Measurements from ENCODE around the gene B4GALNT2. TPM values are rescaled to one million over a fixed set of nuclear protein-coding genes. Genes with fewer than 3 reads are reported as not detected.
"Not testable (repeated sequence)": the region's sequence is repeated elsewhere in the genome, so short reads cannot be mapped to it uniquely, and the experiment has no call there.

The B4GALNT2 gene, protein sequence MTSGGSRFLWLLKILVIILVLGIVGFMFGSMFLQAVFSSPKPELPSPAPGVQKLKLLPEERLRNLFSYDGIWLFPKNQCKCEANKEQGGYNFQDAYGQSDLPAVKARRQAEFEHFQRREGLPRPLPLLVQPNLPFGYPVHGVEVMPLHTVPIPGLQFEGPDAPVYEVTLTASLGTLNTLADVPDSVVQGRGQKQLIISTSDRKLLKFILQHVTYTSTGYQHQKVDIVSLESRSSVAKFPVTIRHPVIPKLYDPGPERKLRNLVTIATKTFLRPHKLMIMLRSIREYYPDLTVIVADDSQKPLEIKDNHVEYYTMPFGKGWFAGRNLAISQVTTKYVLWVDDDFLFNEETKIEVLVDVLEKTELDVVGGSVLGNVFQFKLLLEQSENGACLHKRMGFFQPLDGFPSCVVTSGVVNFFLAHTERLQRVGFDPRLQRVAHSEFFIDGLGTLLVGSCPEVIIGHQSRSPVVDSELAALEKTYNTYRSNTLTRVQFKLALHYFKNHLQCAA
- total RNA-seq, result 0.07 and 0.11 TPM in 2 replicates
- long read RNA-seq, partial matches to known transcripts, result 0 of 1 reads
- long read RNA-seq, other reads (novel, unspliced or antisense), result 1 of 1 reads

DNA sequence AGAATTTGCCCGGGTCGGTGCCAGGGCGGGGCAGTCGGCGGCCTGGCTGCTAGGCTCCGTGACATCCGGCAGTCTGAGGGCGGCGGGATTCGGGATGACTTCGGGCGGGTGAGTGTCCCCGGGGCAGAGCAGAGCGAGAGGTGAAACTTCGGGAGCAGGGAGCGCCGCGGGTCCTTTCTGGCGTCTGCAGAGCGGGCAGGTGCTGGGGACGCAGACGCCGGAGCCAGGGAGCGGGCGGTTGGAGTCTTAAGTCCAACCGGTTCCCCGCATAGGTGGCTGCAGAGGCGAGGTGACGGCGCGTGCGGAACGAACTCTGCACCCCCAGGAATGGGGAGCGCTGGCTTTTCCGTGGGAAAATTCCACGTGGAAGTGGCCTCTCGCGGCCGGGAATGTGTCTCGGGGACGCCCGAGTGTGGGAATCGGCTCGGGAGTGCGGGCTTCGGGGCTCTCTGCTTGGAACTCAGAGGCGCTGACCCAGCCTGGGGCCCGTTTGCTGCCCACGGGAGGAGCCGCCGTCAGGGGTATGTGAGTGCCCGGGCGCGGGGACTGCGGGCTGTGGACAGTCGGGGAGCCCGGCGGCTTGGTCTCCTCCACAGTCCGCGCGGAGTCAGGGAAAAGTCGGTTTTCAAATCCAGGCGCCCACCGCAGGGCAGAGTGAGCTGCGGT is at the start of gene B4GALNT2:
Gene B4GALNT2, plus strand, starts transcription at position 71 of the 666 bp plus-strand sequence. Its CDS starts 24 bp downstream, at position 95.
- Mint-ChIP-seq H3K36me3 (ENCODE audit: insufficient read depth) (peaks cover 15% of the 10 kb centered on the region), H3K27me3 (peaks cover 52% of the 10 kb centered on the region), H3K4me3 (ENCODE audit: low read depth) (peak within 1 kb of the TSS; percentile 70), H3K27ac (peak within 1 kb of the TSS; percentile 82), H3K4me1 (ENCODE audit: low read depth) (peaks cover 2% of the 10 kb centered on the region), H3K9me3 (ENCODE audit: low read depth) (peaks cover 23% of the 10 kb centered on the region)
- peak; percentile 22 for DNase-seq (ENCODE audit: low spot score, unreplicated experiment)
- TF ChIP-seq, protein P1, sequence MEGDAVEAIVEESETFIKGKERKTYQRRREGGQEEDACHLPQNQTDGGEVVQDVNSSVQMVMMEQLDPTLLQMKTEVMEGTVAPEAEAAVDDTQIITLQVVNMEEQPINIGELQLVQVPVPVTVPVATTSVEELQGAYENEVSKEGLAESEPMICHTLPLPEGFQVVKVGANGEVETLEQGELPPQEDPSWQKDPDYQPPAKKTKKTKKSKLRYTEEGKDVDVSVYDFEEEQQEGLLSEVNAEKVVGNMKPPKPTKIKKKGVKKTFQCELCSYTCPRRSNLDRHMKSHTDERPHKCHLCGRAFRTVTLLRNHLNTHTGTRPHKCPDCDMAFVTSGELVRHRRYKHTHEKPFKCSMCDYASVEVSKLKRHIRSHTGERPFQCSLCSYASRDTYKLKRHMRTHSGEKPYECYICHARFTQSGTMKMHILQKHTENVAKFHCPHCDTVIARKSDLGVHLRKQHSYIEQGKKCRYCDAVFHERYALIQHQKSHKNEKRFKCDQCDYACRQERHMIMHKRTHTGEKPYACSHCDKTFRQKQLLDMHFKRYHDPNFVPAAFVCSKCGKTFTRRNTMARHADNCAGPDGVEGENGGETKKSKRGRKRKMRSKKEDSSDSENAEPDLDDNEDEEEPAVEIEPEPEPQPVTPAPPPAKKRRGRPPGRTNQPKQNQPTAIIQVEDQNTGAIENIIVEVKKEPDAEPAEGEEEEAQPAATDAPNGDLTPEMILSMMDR (IDR thresholded peaks at IDR 0.05; ENCODE audit: unreplicated experiment), result no peak

DNA sequence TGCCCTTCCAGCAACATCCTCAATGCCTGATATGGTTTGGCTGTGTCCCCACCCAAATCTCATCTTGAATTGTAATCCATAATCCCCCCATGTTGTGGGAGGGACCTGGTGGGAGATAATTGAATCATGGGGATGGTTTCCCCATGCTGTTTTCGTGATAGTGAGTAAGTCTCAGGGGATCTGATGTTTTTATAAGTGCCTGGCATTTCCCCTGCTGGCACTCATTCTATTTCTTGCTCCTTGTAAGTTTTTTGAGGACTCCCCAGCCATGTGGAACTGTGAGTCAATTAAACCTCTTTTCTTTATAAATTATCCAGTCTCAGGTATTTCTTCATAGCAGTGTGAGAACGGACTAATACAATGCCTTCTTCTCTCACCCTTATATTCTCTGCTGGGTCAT is 47.5 kb upstream of the B4GALNT2 start:
- not testable (repeated sequence) for DNase-seq (ENCODE audit: low spot score, unreplicated experiment); H3K4me3 Mint-ChIP-seq (ENCODE audit: low read depth); H3K4me1 Mint-ChIP-seq (ENCODE audit: low read depth); H3K9me3 Mint-ChIP-seq (ENCODE audit: low read depth); H3K36me3 Mint-ChIP-seq (ENCODE audit: insufficient read depth); H3K27ac Mint-ChIP-seq
- H3K27me3 Mint-ChIP-seq, result peaks cover 17% of the 10 kb centered on the region

DNA sequence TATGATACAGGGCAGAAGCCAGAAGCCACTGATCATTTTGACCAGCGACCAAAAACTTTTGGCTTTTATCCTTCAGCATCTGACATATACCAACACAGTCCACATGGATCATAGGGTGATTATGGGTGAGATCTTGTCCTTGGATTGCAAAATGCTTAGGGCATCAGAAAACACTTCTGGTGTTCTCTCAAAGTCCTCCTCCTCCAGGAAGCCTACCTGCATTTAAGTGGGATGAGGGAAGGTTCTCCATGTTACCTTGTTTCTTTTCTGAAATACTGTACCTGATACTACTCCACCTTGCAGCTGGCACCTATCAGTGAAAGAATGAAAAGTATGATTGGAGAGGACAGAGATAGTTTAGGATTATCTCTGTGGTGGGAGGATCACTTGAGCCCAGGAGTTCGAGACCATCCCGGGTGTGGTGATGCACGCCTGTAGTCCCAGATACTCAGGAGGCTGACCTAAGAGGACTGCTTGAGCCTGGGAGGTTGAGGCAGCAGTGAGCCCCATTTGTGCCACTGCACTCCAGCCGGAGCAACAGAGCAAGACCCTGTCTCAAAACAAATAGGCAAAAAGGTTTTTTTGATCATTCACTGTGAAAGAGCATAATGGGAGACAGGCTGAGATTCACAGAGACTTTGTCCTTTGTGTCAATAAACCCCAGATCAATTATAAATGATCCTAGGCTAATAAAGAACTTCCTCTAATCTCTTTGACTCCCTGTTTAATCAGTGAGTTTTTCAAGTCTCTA is 46.8 kb upstream of the B4GALNT2 start:
- Mint-ChIP-seq H3K36me3 (ENCODE audit: insufficient read depth) (no peaks in the 10 kb centered on the region), H3K4me3 (ENCODE audit: low read depth) (no peak overlapping the region), H3K9me3 (ENCODE audit: low read depth) (no peaks in the 10 kb centered on the region), H3K4me1 (ENCODE audit: low read depth) (peaks cover 8% of the 10 kb centered on the region), H3K27ac (no peak overlapping the region), H3K27me3 (peaks cover 17% of the 10 kb centered on the region)
- TF ChIP-seq, protein P1 (IDR thresholded peaks at IDR 0.05; ENCODE audit: unreplicated experiment), result no peak
- DNase-seq (ENCODE audit: low spot score, unreplicated experiment), result no peak

DNA sequence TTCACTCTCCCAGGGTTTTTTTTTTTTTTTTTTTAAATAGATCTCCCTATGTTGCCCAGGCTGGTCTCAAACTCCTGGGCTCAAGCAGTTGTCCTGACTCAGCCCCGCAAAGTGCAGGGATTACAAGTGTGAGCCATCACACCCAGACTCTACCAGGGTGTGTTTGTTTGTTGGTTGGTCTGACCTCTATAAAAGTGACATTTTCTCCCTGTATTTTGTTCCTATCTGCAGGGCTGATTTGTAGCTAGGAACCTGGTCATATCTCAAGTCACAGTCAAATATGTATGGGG is 46.3 kb upstream of the B4GALNT2 start:
- H3K4me3 Mint-ChIP-seq (ENCODE audit: low read depth), result no peak overlapping the region
- no peak overlapping the region for H3K27ac Mint-ChIP-seq
- peaks cover 17% of the 10 kb centered on the region for H3K27me3 Mint-ChIP-seq
- TF ChIP-seq, protein P1 (IDR thresholded peaks at IDR 0.05; ENCODE audit: unreplicated experiment), result no peak
- no peaks in the 10 kb centered on the region for H3K36me3 Mint-ChIP-seq (ENCODE audit: insufficient read depth)
- H3K4me1 Mint-ChIP-seq (ENCODE audit: low read depth), result peaks cover 8% of the 10 kb centered on the region
- no peaks in the 10 kb centered on the region for H3K9me3 Mint-ChIP-seq (ENCODE audit: low read depth)
- no peak for DNase-seq (ENCODE audit: low spot score, unreplicated experiment)

DNA sequence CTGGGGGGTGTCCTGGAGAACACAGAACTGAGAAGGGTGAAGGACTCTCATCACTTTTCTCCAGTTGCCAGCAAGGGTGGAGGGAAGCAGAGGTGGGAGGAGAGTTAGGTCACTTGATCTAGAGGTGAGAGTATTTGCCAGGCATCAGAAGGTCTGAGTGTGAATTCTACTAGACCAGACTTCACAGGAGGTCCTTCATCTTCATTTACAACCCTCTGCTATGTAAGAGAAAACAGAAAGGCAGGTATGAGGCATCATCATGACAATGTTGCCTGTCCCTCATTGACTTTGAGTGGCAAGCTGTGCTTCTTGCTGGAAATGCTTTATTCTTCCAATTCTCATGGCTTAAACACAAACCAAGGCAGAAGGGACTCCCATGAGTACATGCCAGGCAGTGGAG is 45.9 kb upstream of the B4GALNT2 start:
- peaks cover 8% of the 10 kb centered on the region for H3K4me1 Mint-ChIP-seq (ENCODE audit: low read depth)
- no peak overlapping the region for H3K27ac Mint-ChIP-seq
- no peaks in the 10 kb centered on the region for H3K36me3 Mint-ChIP-seq (ENCODE audit: insufficient read depth)
- H3K27me3 Mint-ChIP-seq, result peaks cover 17% of the 10 kb centered on the region
- H3K9me3 Mint-ChIP-seq (ENCODE audit: low read depth), result no peaks in the 10 kb centered on the region
- TF ChIP-seq, protein P1 (IDR thresholded peaks at IDR 0.05; ENCODE audit: unreplicated experiment), result no peak
- no peak overlapping the region for H3K4me3 Mint-ChIP-seq (ENCODE audit: low read depth)
- DNase-seq (ENCODE audit: low spot score, unreplicated experiment), result no peak

All from progenitor cell of endocrine pancreas (in vitro differentiated cells).